Upper lobe of left lung (tissue), 6 donors: ENCODE measurements around the gene DMGDH. TPM values are rescaled to one million over a fixed set of nuclear protein-coding genes. Genes with fewer than 3 reads are reported as not detected.

Experiments
- ATAC-seq, 2 donors: fragments of 200-7000 bp; cut with Tn5 transposase; one replicate each; pipeline ENCODE4 v1.9.1; 2022; ENCODE audit warnings: mild to moderate bottlenecking in 2 of 2, moderate library complexity in 2 of 2; ENCODE audit not compliant: low FRiP score in 2 of 2
- DNase-seq, 2 donors: peaks; one replicate each; pipeline ENCODE4 v3.0.0-alpha.2; 2019 to 2020
- H3K27ac ChIP-seq, 4 donors: fragments of 200-600 bp; sonication (generic); one replicate each; pipeline ENCODE4 v1.5.1; 2016 to 2019
- H3K27me3 ChIP-seq, 4 donors: fragments of 200-600 bp; sonication (generic); one replicate each; pipeline ENCODE4 v1.5.1; 2017 to 2019
- H3K36me3 ChIP-seq, 4 donors: fragments of 200-600 bp; sonication (generic); one replicate each; pipeline ENCODE4 v1.5.1; 2016 to 2019
- H3K4me1 ChIP-seq, 4 donors: fragments of 200-600 bp; sonication (generic); one replicate each; pipeline ENCODE4 v1.5.1; 2018 to 2019
- H3K4me3 ChIP-seq, 4 donors: fragments of 200-600 bp; sonication (generic); one replicate each; pipeline ENCODE4 v1.5.1; 2017 to 2019; ENCODE audit warnings: mild to moderate bottlenecking in 2 of 4, moderate library complexity in 1 of 4
- H3K9me3 ChIP-seq, 4 donors: fragments of 200-600 bp; sonication (generic); one replicate each; pipeline ENCODE4 v1.5.1; 2018 to 2019
- CTCF ChIP-seq, 6 experiments: fragments of 450-650 bp in 4 of 6; fragments of 200-600 bp in 2 of 6; sonication (generic) in 2 of 6; IDR thresholded peaks; one replicate each; pipeline ENCODE4 v1.5.1; 2016 to 2019; ENCODE audit warnings: antibody characterized with exemption in 6 of 6
- EP300 ChIP-seq, 4 donors: sonication (generic); formaldehyde crosslinking; IDR thresholded peaks; one replicate each; pipeline ENCODE4 v1.5.1; 2017; ENCODE audit warnings: antibody characterized with exemption in 4 of 4, control low read depth in 2 of 4
- POLR2A ChIP-seq, 4 donors: fragments of 450-650 bp; IDR thresholded peaks; one replicate each; pipeline ENCODE4 v1.5.1; 2016 to 2017; ENCODE audit warnings: antibody characterized with exemption in 4 of 4, mild to moderate bottlenecking in 2 of 4
- POLR2AphosphoS5 ChIP-seq, 2 donors: sonication (generic); formaldehyde crosslinking; IDR thresholded peaks; one replicate each; pipeline ENCODE4 v1.5.1; 2017; ENCODE audit warnings: antibody characterized with exemption in 2 of 2
- WGBS, 2 donors: methylation state at CpG; one replicate each; pipeline ENCODE4 v1.1.5; 2017 to 2018; 5-methylcytosine and 5-hydroxymethylcytosine counted together
- total RNA-seq, 6 donors: library from RNA; depleted of rRNA in 4 of 6; stranded (reverse); fragments of >200 nt in 4 of 6; gene quantifications; one replicate each; pipeline versions ENCODE4 v1.1.0 to v1.2.1, GENCODE V29; 2016 to 2021
- donor health status: DM: no; HTN: no; CAD: no; lungs with moderate emphysema.
- donor health status: DM: no; HTN: yes; CAD: no; lungs with severe emphysema.

Gene DMGDH
- total RNA-seq, 6 donors from 2014 or later, result 0.46 to 1.3 (median 1.1) TPM

- Histone ChIP-seq H3K27ac (no peak overlapping the region), H3K9me3 (peaks cover 0 to 6% (median 0%) of the 10 kb centered on the region in 4 donors), H3K36me3 (no peaks in the 10 kb centered on the region), H3K4me3 (no peak overlapping the region), H3K4me1 (no peaks in the 10 kb centered on the region), H3K27me3 (no peaks in the 10 kb centered on the region)
- ATAC-seq (no peak), DNase-seq (no peak)
- TF ChIP-seq EP300 (IDR thresholded peaks at IDR 0.05), result no peak
- TF ChIP-seq CTCF (IDR thresholded peaks at IDR 0.05), result no peak
- TF ChIP-seq POLR2A (IDR thresholded peaks at IDR 0.05), result no peak
- TF ChIP-seq POLR2AphosphoS5 (IDR thresholded peaks at IDR 0.05), result no peak
Observed at GRCh38 chr5:79056847-79057246, 12.6 kb downstream of the DMGDH start.

DNA sequence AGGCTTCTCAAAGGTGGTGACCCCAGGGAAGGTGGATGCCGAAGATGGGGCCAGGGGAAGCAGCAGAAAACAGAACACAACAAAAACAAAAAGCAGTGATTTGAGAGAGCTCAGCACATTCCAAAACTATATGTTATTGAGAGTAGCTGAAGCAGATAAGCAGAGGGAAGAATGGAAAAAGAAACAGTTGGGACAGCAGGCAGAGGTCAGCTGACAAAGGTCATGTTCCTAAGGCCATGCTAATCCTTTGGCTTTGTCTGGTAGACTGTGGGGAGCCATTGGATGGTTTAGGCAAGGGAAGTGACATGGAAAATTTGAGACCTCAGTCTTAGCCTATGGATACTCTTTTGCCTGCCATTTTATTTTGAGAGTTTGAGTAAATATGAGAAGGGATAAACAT lies 14.5 kb downstream of the DMGDH start:
- H3K27me3 ChIP-seq, result no peaks in the 10 kb centered on the region
- no peak for DNase-seq
- no peak overlapping the region for H3K4me3 ChIP-seq
- TF ChIP-seq POLR2AphosphoS5 (IDR thresholded peaks at IDR 0.05), result no peak
- TF ChIP-seq EP300 (IDR thresholded peaks at IDR 0.05), result no peak
- TF ChIP-seq CTCF (IDR thresholded peaks at IDR 0.05), result no peak
- TF ChIP-seq POLR2A (IDR thresholded peaks at IDR 0.05), result no peak
- H3K4me1 ChIP-seq, result no peaks in the 10 kb centered on the region
- no peak for ATAC-seq
- H3K36me3 ChIP-seq, result no peaks in the 10 kb centered on the region
- H3K9me3 ChIP-seq, result peaks cover 0 to 7% (median 0%) of the 10 kb centered on the region in 4 donors
- 82 to 89% methylated on average over 1 of the region's 1 CpG for WGBS, 2 donors
- no peak overlapping the region for H3K27ac ChIP-seq

- no peak overlapping the region for H3K27ac ChIP-seq
- 93% methylated on average over 4 of the region's 4 CpGs for WGBS, 2 donors
- no peak for ATAC-seq
- H3K4me3 ChIP-seq, result no peak overlapping the region
- no peaks in the 10 kb centered on the region for H3K27me3 ChIP-seq
- DNase-seq, result no peak
- TF ChIP-seq EP300 (IDR thresholded peaks at IDR 0.05) (no peak), POLR2AphosphoS5 (IDR thresholded peaks at IDR 0.05) (no peak), CTCF (IDR thresholded peaks at IDR 0.05) (no peak), POLR2A (IDR thresholded peaks at IDR 0.05) (no peak)
- H3K4me1 ChIP-seq, result no peaks in the 10 kb centered on the region
- H3K36me3 ChIP-seq, result no peaks in the 10 kb centered on the region
- peaks cover 0 to 7% (median 0%) of the 10 kb centered on the region in 4 donors for H3K9me3 ChIP-seq
Observed at GRCh38 chr5:79053321-79053720, 16.2 kb downstream of the DMGDH start.

DNA sequence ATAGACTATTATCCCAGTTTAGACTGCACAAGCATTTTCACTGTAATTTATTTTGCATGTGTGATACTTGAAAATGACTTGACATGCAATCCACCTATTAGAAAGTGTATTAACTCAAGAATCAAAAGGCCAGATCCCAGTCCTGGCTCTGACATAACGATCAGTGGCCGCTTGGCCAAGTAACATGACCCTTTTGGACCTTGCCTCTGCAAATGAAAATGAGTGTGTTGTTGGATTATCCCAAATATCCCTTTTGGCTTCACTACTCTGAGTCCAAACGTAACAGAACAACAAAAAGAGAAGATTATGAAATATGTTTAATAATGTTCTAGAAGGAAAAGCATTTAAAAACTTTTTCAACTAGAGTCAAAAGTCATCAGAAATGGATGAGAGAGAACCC lies 19.0 kb downstream of the DMGDH start:
- Histone ChIP-seq H3K27me3 (no peaks in the 10 kb centered on the region), H3K4me1 (no peaks in the 10 kb centered on the region), H3K9me3 (peaks cover 0 to 7% (median 0%) of the 10 kb centered on the region in 4 donors), H3K27ac (no peak overlapping the region), H3K4me3 (no peak overlapping the region), H3K36me3 (no peaks in the 10 kb centered on the region)
- TF ChIP-seq POLR2AphosphoS5 (IDR thresholded peaks at IDR 0.05) (no peak), POLR2A (IDR thresholded peaks at IDR 0.05) (no peak), CTCF (IDR thresholded peaks at IDR 0.05) (no peak)
- ATAC-seq, result no peak
- no peak for DNase-seq
- 82 to 90% methylated on average over 3 of the region's 3 CpGs for WGBS, 2 donors

DNA sequence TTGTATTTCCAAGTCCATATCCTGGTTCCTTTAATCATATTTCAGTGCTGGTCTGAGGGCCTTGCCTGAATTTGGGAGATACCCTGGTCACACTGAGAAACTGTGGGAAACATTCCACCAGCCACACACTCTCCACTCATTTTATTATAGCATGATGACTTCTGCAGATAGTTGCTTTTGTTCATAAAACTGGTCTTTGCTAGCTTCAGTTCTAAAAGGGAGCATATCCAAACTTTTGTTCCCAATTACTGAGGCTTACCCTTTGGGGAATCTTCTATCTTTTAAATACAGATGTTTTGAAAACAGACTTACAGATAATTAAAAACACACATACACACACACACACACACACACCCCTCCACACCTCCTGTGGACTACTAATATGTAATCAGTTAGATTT lies 21.0 kb downstream of the DMGDH start:
- Histone ChIP-seq H3K27ac (no peak overlapping the region), H3K9me3 (peaks cover 0 to 7% (median 0%) of the 10 kb centered on the region in 4 donors), H3K4me1 (no peaks in the 10 kb centered on the region), H3K4me3 (no peak overlapping the region), H3K27me3 (no peaks in the 10 kb centered on the region), H3K36me3 (no peaks in the 10 kb centered on the region)
- no peak for TF ChIP-seq CTCF (IDR thresholded peaks at IDR 0.05)
- ATAC-seq (no peak), DNase-seq (no peak)
